K562 (cell line): ENCODE results near the gene SLC35G4. TPM values are rescaled to one million over a fixed set of nuclear protein-coding genes. Genes with fewer than 3 reads are reported as not detected.

ENCODE experiments used
- E4F1 ChIP-seq: fragments of 250-450 bp; sonication (Bioruptor Pico); IDR thresholded peaks from 2 replicates; pipeline ENCODE4 v1.5.0; 2021; ENCODE audit warnings: mild to moderate bottlenecking, borderline replicate concordance
- HNRNPH1 ChIP-seq: fragments of 200-400 bp; formaldehyde crosslinking; optimal IDR thresholded peaks from 2 replicates; pipeline ENCODE3; 2017; ENCODE audit warnings: low read depth, mild to moderate bottlenecking, low read length, moderate library complexity
- MYNN ChIP-seq, 2 experiments: sonication (generic); formaldehyde crosslinking in 1 of 2; IDR thresholded peaks; 2 replicates each; pipeline versions ENCODE4 v1.5.0 to v1.6.1; 2016 to 2020; ENCODE audit warnings: antibody characterized with exemption in 1 of 2, missing genetic modification reagents in 1 of 2
- PATZ1 ChIP-seq: fragments of 250-450 bp; sonication (Bioruptor Pico); IDR thresholded peaks from 2 replicates; pipeline ENCODE4 v1.5.0; 2020; ENCODE audit warnings: mild to moderate bottlenecking, borderline replicate concordance
- REST ChIP-seq, 2 experiments: fragments of 450-650 bp; formaldehyde crosslinking in 1 of 2; IDR thresholded peaks; 2 replicates each; pipeline versions ENCODE4 v1.4.0 to v1.6.1; 2014 to 2020; ENCODE audit warnings: mild to moderate bottlenecking in 2 of 2, borderline replicate concordance in 1 of 2, low read depth in 1 of 2
- SMC3 ChIP-seq: conservative IDR thresholded peaks from 2 replicates; pipeline ENCODE4 v1.6.1; 2011; ENCODE audit warnings: low read depth, low read length, improper control_type of control experiment; ENCODE audit not compliant: insufficient read depth
- THRB ChIP-seq: fragments of 450-650 bp; formaldehyde crosslinking; conservative IDR thresholded peaks from 2 replicates; pipeline ENCODE4 v1.4.0; 2022; ENCODE audit warnings: mild to moderate bottlenecking, missing genetic modification characterization
- ZNF512 ChIP-seq: IDR thresholded peaks from 2 replicates; pipeline ENCODE4 v1.6.1; 2016; ENCODE audit warnings: missing genetic modification characterization, missing compliant biosample characterization
- polyA plus RNA-seq, 8 experiments: library from polyadenylated mRNA; depleted of rRNA in 4 of 8; stranded (reverse) in 5 of 8; unstranded in 3 of 8; fragments of >200 nt; fragmentation: Nextera tagmentation in 2 of 8; fragmentation: Illumina TruSeq in 1 of 8; extraction: Ambion mirVana in 2 of 8; extraction: Trizol in 1 of 8; gene quantifications; 2 replicates each; pipeline versions ENCODE4 v1.2.1 to v1.2.3, GENCODE V29; 2011 to 2014; ENCODE audit warnings: inconsistent platforms in 1 of 8, missing spikeins in 1 of 8
- total RNA-seq, 7 experiments: library from RNA; depleted of rRNA in 6 of 7; stranded (reverse); fragments of >200 nt in 6 of 7; fragmentation: Illumina TruSeq in 2 of 7; extraction: Trizol in 2 of 7; gene quantifications; 2 replicates each; pipeline versions ENCODE4 v1.2.1 to v1.2.3, GENCODE V29; 2011 to 2021; ENCODE audit warnings: low replicate concordance in 1 of 7

The SLC35G4 gene
- total and polyA plus RNA-seq, 9 of the 15 experiments (the other 6 are each of a cell fraction or from before 2014, with no cell fraction given), result not detected

GRCh38 chr18:11654736-11655605 is 45.6 kb downstream of the SLC35G4 start (continued):
- TF ChIP-seq REST (IDR thresholded peaks at IDR 0.05; ENCODE audit: borderline replicate concordance) (peak; percentile 75), REST (CRISPR knock-in tag; IDR thresholded peaks at IDR 0.05; ENCODE audit: low read depth) (no peak), E4F1 (CRISPR knock-in tag) (no peak), SMC3 (peak; percentile 79), PATZ1 (CRISPR knock-in tag) (no peak), ZNF512 (tag) (no peak), MYNN (IDR thresholded peaks at IDR 0.05) (no peak), MYNN (CRISPR knock-in tag; IDR thresholded peaks at IDR 0.05) (no peak), THRB (CRISPR knock-in tag) (no peak), HNRNPH1 (no peak)
